NK-92 (cell line): ENCODE data around the gene BICRA.
"Not testable (repeated sequence)": the region's sequence is repeated elsewhere in the genome, so short reads cannot be mapped to it uniquely, and the experiment has no call there.

ENCODE experiments used
- DNase-seq: peaks from one replicate; lab custom pipeline; 2025; ENCODE audit not compliant: unreplicated experiment; lab: John Stamatoyannopoulos, UW

The BICRA gene

DNA sequence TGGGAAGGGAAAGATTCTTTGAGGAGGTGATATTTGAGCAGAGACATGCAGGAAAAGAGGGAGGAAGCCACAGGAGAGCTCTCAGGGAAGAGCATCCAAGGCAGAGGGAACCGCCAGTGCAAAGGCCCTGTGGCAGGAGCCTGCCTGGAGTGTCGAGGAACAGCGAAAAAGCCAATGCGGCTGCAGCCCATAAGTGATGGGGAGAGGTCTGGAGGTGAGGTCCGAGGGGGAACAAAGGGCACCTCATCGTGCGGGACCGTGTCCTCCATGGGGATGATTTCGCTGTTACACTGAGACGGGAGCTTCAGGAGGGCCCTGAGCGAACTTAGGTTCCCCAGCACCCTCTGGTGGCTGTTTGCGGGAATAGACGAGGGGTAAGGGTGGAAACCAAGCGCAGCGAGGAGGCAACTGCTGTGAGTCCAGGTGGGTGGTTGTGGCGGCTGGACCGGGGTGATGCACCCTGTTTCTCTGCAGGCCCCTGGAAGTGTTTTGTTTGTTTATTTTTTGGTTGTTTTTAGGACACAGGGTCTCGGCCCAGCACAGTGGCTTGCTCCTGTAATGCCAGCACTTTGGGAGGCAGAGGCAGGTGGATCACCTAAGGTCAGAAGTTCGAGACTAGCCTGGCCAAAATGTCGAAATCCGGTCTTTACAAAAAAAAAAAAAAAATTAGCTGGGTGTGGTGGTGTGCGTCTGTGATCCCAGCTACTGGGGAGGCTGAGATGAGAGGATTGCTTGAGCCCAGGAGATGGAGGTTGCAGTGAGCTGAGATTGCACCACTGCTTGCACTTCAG lies 98.4 kb downstream of the BICRA start:
- no peak for DNase-seq

DNA sequence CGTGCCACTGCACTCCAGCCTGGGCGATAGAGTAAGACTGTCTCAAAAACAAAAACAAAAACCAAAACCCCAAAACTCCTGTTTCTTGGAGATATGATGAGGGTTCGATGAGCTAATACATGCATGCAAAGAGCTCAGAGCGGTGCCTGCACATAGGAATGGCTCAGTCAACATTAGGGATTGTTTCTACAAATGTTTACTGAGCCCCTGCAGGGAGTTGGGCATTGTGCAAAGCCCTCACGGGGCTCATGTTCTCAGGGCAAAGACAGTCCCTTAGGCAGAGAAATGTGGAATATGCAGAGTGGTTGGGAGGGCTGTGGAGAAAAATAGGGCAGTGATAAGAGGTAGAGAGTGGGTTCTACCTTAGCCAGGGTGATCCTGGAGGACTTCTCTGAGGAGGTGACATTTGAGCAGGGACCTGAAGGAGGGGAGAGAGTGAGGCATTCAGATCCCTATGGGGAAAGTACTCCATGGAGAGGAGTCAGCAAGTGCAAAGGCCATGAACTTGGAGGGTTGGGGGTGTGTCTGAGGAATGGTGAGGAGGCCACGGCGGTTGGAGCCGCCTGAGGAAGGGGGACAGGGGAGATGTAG lies 102.8 kb downstream of the BICRA start:
- no peak for DNase-seq

DNA sequence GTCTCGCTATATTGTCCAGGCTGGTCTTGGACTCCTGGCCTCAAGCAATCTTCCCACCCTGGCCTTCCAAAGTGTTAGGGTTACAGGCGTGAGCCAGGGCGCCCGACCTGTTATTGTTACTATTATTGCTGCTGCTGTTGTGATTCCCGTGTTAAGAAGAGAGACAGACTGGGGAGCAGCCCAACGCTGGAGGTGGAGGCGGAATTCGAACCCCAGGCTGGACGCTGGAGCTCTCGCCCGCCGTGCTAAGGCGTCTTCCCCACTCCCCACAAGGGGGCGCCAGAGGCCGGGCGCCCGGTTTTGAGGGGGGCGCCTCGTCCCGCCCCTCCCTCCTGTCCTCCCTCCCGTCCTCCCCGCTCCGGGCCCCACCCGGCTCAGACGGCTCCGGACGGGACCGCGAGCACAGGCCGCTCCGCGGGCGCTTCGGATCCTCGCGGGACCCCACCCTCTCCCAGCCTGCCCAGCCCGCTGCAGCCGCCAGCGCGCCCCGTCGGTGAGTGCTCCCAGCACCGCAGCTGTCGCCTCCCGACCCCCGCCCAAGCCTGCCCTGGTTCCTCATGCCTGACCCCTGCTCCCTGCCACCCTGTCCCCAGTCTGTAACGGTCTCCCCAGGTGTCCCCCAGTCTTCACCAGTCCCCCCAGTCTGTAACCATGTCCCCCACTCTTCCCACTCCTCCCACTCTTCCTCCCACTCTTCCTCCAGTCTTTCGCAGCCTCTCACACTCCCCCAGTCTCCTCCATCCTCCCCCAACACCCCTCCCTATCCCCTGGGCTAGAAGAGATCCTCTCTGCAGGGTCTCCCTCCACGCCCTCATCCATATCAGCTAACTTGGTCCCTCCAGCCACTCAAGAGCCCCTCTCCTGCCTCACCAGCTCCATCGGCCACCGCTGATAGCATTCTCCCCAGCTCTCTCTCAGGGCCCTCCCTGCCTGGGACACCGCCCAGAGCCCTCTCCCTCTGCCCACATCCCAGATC lies 104.4 kb downstream of the BICRA start, which contains the start of gene EHD2:
Gene EHD2 (plus strand): TSS at position 377 of the 976 bp plus-strand sequence. CDS start 3,191 bp downstream, outside the sequence.
- DNase-seq: no peak

DNA sequence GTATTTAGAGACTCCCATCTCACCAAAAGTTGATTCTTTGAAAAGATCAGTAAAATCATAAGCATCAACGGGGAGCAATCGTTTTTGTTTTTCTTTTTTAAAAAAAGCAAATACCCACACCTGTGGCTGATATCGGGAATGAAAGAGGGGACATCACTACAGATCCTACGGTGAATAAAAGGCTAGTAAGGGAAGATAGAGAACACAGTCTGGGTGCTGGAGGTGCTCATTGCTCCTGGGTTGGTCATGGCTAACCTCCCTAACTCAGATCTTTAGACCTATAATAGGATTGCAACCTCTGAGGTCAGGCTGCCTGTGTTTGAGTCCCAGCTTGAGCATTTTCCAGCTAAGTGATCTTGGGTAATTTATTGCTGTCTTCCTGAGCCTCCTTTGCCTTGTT lies 105.4 kb downstream of the BICRA start:
- no peak for DNase-seq

DNA sequence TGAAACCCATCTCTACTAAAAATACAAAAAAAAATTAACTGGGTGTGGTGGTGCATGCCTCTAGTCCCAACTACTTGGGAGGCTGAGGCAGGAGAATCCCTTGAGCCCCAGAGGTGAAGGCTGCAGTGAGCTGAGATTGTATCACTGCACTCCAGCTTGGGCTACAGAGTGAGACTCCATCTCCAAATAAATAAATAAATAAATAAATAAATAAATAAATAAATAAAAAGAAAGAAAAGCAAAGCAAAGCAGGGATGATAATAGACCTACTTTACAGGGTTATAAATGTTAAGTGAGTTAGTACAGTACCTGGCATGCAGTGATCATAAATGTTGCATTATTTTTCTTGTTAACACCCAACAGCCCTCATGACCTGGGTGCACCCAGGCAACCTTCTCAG lies 105.9 kb downstream of the BICRA start:
- DNase-seq: not testable (repeated sequence)

DNA sequence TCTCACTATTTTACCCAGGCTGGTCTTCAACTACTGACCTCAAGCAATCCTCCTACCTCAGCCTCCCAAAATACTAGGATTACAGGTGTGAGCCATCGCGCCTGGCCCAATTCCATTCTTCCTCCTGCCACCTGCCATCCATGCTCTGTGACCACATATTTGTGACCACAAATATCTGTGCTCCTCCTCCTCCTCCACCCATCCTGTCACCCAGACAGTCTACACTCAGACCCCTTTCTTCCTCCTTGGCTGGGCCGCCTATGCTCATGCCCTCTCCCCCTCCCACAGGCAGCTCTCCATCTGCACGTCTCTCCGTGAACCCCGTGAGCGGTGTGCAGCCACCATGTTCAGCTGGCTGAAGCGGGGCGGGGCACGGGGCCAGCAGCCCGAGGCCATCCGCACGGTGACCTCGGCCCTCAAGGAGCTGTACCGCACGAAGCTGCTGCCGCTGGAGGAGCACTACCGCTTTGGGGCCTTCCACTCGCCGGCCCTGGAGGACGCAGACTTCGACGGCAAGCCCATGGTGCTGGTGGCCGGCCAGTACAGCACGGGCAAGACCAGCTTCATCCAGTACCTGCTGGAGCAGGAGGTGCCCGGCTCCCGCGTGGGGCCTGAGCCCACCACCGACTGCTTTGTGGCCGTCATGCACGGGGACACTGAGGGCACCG lies 107.5 kb downstream of the BICRA start:
- DNase-seq: no peak

DNA sequence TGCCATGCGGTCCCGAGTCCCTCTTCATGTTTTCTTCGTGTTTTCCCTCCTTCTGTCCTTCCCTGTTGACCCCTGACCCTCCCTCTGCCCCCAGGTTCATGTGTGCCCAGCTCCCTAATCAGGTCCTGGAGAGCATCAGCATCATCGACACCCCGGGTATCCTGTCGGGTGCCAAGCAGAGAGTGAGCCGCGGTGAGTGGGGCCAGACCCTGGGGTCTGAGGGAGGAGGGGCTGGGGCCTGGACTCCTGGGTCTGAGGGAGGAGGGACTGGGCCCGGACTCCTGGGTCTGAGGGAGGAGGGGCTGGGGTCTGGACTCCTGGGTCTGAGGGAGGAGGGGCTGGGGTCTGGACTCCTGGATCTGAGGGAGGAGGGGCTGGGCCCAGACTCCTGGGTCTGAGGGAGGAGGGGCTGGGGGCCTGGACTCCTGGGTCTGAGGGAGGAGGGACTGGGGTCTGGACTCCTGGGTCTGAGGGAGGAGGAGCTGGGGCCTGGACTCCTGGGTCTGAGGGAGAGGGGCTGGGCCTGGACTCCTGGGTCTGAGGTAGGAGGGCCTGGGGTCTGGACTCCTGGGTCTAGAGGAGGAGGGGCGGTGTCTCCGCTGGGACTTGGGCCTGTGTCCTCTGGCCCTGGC lies 109.6 kb downstream of the BICRA start:
- not testable (repeated sequence) for DNase-seq

DNA sequence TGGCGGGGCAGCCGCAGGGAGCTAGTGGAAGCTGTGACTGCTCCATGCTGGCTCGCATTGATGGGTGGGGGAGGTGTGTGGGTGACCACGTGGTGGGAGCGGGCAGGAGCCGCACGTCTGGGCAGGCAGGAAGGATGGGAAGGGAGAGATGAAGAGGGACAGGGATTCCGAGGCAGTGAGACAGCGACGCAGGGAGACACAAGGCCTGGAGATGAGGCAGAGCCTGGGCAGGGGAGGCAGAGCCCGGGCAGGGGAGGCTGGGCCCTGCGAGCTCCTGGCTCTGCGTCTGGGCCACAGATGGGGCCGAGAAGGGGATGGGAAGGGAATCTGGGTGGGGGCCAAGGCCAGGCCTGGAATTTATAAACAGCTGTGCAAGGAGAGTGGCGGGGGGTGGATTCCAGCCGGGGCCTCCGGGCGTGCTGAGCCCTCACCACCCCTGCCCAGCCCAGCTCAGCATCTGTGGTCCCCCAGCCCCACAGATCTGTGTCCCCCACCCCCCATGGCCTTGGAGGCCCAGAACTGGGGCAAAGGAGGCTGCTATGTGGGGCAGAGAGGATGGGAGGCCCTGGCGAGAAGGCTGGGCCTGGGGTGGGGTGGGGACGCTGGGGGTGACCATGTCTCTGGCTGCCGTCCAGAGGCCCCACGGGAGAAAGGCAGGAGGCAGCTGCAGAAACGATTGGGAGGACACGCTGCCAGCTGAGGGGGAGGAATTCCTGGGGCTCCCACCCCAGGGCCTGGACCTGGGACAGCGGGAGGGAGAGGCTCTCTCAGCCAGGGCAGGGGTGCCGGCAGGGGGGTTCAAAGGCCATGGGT lies 110.3 kb downstream of the BICRA start:
- DNase-seq: no peak

DNA sequence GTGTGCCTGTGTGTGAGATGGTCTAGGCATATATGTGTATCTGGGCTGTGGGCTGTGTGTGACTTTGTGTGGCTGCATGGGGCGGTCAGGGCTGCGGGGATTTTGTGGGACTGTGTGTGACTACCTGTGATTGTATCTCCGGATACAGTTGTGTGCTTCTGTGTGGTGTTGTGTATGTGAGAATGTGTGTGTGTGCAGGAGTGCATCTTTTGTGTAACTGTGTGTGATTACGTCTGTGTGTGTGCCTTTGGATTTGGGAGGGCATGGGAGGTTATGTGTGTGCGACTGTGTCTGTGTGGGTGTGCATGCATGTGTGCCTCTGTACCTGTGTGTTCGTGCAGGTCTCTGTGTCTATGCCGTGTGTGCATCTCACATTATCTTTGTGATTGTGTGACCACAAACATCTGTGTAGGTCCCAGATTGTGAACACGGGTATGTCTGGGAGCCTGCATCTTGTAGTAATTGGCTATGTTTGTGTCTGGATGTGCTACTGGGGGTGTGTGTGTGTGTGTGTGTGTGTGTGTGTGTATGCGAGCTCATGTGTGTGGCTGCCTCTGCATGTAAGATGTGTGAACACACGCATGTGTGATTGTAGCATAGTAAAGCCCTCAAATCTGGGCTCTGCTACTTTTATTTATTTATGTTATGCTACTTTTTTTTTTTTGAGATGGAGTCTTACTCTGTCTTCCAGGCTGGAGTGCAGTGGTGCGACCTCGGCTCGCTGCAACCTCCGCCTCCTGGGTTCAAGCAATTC lies 111.9 kb downstream of the BICRA start:
- no peak for DNase-seq

DNA sequence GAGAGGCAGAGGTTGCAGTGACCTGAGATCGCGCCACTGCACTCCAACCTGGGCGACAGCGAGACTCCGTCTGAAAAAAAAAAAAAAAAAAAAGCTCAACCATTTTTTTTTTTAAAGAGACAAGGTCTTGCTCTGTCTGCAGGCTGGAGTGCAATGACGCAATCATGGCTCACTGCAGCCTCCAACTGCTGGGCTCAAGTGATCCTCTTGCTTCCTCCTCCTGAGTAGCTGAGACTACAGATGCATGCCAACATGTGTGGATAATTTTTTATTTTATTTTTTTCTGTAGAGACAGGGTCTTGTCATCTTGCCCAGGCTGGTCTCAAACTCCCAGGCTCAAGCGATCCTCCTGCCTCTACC lies 114.6 kb downstream of the BICRA start:
- no peak for DNase-seq

DNA sequence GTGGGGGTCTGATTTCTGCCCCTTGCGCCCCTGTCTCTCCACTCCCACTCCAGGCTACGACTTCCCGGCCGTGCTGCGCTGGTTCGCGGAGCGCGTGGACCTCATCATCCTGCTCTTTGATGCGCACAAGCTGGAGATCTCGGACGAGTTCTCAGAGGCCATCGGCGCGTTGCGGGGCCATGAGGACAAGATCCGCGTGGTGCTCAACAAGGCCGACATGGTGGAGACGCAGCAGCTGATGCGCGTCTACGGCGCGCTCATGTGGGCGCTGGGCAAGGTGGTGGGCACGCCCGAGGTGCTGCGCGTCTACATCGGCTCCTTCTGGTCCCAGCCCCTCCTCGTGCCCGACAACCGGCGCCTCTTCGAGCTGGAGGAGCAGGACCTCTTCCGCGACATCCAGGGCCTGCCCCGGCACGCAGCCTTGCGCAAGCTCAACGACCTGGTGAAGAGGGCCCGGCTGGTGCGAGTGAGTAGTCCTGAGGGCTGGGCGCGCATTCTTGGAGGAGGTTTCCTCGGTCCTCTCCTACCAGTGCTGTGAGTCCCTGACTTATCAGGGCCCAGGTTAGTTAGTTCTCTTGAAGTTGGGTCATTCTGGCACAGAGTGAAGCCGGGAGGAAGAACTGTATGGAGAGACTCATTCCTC lies 116.9 kb downstream of the BICRA start:
- DNase-seq: no peak

DNA sequence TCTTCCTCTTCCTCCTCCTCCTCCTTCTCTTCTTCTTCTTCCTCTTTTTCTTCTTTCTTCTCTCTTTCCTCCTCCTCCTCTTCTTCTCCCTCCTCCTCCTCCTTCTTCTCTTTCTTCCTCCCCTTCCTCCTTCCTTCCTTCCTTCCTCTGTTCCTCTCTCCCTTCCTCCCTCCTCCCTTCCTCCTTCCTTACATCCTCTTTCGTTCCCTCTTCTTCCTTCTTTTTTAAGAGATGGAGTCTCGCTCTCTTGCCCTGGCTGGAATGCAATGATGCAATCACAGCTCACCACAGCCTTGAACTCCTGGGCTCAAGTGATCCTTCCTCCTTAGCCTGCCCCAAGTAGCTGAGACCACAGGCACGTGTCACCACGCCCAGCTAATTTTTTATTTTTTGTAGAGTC lies 117.5 kb downstream of the BICRA start:
- DNase-seq: no peak

DNA sequence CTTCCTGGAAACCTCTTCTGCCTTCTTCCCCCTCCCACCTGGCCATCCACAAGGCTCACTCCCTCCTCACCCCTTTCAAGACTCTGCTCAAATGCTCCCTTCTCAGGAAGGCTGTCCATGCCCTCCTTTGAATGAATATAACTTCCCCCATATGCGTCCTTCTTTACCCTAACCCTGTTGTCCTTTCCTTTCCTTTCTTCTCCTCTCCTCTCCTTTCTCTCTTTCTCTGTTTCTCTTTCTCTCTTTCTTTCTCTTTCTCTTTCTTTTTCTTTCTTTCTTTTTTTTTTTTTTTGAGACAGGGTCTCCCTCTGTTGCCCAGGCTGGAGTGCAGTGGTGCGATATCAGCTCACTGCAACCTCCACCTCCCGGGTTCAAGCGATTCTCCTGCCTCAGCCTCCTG lies 119.4 kb downstream of the BICRA start:
- not testable (repeated sequence) for DNase-seq

DNA sequence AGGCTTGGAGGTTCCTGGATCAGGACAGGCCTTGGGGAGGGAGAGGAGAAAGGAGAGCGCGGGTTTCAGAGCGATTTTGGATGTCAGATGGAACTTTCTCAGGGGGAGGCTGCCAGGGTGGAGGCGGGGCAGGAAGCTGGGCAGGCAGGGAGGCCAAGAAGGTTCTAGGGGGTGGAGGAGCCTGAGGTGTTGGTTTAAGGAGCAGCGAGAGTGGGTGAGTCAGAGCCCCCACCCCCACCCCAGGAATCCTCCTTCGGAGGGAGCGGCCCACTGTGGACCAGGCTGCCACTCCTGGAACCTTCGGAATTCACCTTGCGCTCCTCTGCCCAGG lies 120.5 kb downstream of the BICRA start:
- DNase-seq: no peak

DNA sequence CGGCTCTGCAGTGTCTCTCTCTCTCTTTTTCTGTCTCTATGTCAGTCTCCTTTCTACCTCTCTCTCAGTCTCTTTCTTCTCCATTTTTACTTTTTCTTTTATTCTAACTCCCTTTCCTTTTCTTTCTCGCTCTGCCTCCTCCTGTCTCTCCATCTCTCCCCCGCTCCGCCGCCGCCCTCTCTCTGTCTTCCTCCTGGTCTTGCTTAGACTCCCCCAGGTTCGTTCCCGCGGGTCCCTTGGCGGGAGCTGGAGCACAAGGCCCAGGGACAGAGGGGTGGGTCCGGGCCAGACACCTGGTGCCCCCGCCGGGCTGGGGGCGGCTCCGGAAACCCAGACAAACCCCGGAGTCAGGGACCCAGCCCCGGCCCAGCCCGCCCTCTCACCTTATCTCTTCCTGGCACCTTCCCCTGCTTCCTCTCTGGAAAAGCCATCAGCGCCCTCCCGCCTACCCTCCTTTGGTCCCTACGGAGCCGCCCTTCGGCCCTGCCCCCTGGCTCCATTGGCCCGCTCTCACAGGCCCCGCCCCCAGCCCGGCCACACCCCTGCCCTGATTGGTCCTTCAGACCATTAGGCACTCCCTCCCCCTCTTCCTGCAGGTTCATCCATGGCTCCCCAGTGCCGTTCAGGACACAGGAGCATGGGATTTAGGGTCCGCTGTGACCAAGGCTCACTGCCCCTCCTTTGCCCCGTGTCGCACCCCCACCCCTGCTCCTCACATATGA lies 121.0 kb downstream of the BICRA start:
- DNase-seq: no peak

DNA sequence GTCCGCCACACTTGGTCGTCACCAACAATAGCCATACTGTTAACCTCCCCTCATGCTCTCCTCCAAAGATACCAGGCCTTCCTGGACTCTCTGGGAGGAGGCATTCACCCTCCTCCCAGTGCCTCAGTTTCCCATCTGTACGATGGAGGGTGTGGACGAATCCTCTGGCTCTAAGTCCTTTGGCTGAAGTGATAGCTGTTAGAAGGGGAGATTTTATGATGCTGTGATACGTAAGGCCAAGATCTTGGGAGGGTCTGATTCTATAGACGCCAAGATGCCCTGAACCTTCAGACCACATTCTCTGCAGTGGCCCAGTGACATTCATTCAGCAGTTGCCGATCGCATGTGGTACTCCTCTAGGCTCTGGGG lies 121.6 kb downstream of the BICRA start:
- DNase-seq: no peak

DNA sequence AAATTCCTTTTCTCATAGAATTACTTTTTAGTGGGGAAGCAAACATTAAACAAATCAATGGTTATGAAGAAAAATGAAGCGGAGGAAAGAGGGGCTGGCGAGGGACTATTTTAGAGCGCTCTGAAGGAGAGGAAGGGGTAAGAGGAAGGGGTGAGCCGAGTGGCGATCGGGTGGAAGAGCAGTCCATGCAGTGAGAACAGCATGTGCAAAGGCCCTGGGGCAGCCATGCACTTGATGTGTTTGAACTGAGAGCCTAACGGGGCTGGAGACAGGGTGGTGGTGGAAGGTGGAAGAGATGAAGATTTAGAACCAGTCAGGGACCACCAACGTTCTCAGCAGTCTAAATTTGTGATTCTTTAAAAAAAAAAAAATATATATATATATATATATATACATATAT lies 122.0 kb downstream of the BICRA start:
- no peak for DNase-seq

DNA sequence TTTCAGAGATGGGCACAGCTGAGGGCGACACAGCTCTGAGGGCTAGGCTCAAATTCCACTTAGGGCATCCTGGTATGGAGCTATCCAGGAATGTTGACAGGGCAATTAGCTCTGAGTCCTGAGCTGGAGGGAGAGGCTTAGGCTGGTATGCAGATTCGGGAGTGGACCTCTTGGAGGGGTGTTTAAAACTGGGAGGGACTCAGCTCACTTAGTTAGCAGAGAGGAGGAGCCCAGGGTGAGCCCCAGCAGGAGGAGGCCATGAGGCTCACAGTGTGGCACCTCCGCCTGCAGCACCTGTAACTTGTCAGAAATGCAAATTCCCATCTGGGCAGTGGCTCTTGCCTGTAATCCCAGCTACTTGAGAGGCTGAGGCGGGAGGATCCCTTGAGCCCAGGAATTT lies 126.2 kb downstream of the BICRA start:
- DNase-seq: no peak
